GM18519 (cell line): Measurements from ENCODE around the gene CNPY1.

Source experiments
- ATAC-seq: cut with Tn5 transposase; IDR thresholded peaks from one replicate; pipeline ENCODE4 v1.9.1; 2021; ENCODE audit warnings: mild to moderate bottlenecking, moderate library complexity; ENCODE audit not compliant: unreplicated experiment, low FRiP score

CNPY1 gene

DNA sequence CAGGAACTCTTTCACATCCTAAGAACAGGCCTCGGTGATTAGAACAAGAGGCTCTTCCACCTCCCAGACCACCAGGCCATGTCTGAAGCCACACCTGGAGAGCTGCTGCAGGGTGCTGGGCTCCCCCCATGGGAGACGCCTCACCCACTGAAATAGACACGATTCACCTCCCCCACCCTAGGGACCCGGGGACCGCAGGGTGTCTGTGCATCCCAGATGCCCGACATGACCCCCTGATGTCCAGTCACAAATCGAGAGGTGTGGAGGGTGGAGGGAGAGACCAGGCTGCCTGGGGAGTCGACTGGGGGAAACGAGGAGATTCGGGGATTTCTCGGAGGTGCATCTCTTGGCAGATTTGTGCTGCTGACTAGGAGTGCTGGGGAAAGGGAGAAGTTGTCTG is 31.0 kb downstream of the CNPY1 start:
- ATAC-seq = no peak

DNA sequence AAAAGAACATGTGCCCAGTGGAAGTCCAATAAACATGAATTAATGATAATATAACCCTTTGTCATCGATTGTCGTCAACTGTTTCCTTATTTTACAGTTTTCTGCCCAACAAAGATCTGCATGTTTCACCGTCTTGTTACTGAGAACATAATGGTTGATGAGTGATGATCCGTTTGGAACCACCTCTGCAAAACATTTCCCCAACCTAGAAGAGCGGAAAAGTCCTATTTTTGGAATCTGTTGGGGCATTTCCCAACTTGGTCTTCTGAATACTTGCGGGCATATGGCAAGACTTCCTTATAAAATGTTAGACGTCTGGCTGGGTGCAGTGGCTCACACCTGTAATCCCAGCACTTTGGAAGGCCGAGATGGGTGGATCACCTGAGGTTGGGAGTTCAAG is 32.1 kb downstream of the CNPY1 start:
- no peak for ATAC-seq

DNA sequence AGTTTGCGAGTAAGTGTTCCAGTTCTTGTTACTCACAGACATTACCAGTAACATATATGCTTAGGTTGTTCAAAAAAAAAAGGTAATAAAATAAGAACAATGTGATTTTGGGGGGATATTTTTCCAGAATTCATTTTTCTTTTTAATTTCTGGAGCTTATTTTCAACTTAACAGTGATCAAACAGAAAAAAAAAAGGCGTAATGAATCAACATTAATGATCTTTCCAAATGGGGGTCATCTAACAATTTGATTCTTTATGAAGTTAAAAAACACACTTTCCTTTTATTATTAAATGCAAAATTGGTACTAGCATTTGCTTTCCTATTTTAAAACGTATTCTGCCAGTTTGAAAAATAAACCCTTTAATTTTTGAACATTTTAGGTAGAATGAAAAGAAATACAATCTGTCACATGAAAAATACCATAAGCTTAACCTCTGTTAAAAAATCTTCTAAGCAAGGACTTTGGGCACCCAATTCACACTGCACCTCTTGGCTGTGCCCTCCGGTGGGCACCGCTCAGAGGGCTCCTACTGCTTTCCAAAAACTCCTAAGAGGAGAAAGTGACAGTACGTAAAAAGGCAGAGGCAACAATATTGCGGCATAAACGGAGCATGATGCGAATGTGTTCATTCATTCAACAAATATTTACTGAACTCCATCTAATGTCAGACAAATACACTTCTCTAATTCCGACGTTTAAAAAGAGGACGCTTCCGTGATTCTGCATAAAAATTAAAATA is 32.6 kb downstream of the CNPY1 start:
- no peak for ATAC-seq

DNA sequence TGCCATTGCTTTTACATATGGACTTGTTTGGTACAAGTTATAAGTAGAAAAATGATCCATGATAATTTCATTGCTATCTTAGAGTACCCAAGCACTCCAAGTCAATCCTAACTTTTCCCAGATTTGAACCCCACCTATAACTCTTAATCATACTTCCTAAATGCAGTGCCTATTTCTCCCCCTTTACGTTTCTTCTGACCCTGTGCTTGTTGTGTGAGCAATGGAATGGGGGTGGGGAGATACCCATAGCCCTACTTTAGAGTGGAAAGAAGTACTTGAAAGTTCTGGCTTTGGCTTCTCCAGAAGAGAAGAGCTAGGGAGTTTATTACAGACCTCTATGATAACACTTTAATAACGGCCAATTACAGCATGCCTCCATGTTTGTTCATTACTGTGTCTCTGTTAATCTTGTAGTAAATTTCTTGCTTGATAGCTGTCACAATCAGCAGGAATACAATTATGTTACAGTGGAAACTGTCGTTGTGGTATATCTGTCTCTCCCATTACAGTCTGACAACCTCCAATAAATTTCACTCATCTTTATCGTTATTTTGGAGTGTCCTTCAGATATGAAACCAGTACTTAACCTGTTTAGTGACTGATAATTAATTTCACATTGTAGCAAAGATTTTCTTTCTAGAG is 34.0 kb downstream of the CNPY1 start:
- no peak for ATAC-seq

DNA sequence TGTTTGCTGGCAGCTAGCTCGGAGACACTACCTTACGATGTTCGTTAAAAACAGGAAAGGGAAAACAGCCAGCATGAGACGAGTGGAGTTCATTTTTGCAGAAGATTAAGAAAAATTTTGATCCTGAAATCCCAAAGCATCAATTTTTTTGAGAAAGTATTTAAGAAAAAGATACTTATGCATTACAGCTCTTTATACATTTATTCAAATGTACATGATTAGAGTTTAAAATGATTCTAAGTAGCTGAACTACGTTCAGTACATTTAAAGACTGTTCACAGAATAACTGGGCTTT is 34.7 kb downstream of the CNPY1 start:
- ATAC-seq = no peak

DNA sequence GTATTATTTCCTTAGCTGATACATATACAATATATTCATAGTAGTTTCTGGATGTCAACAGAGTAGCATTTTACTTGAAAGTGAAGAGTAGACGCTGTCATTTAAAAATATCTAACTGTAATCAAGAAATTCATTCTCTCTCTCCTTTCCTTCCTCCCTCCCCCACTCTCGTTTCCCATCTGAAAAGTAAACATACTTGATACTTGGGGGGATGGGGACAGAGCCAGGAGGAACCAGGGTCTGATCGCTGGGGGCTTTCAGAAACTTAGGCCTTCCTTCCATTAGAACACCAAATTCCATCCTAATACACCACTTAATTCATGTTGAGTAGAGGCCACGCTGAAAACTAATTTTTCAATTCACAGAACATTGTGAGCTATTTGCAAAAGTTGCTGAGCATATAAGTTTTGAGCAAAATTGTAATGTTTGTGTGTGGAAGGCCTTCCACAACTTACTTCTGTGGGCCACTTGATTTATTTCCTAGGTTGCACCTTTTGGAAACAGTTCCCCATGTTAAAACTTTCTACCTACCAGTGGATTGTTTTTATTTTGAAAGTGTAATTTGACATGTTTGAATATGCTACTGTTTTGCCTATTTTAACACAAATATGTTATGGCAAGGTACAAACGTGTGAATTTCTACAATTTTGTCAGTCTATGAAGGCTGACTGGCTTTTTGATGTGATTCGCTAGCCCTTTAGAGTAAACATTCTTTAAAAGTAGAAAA is 35.2 kb downstream of the CNPY1 start:
- ATAC-seq = no peak

DNA sequence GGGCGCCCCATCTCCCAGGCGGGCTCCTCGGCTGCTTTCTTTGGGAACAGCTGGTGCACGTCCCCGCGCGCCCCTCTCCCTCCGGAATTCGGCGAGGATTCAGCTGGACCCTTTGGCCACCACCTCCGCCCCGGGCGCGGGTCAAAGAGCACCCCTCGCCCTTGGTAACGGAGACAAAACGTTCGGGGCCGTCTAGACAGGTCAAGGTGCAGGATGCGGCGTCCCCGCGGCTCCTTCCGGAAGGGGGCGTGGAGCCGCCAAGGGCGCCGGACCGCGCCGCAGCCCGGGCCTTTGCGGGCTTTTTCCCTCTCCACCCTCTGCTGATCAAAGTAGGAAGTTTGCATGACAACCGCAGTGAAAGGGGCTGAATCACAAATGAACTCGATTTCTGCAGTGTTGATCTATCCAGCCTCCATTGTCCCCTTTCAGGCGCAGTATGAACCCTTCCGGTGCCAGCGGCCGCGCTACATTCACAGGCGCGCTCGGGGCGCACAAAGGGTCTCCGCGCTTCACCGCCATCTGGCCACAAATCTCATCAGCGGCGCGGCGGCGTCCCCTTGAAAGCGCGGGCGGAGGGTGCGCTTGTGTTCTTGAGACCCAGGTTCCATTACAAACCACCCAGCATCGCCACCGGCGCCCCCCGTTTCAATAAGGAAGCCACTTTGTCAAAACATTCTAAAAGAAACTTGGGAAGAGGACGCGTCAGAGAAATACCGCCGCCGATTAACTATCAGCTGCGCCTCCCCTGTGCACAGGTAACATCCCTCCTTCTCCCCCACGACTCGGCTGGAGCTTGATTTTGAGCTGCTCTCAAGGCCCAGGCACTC is 36.4 kb downstream of the CNPY1 start:
- ATAC-seq = no peak

DNA sequence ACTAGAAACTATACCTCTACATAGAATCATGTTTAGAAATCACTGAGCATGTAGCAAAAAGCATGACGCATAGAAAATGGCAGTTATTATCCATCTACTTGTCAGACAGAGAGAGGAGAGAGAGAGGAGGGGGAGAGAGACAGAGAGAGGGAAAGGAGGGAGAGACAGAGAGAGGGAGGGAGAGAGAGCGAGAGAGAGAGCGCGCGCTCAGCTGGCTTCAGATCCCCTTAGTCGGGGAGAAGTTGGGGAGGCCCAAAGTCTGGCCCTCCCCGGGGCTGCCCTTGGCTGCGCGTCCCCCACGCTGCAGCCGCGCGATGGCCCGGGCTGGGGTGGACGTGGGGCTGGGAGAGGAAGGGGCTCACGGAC is 37.0 kb downstream of the CNPY1 start:
- ATAC-seq = no peak

DNA sequence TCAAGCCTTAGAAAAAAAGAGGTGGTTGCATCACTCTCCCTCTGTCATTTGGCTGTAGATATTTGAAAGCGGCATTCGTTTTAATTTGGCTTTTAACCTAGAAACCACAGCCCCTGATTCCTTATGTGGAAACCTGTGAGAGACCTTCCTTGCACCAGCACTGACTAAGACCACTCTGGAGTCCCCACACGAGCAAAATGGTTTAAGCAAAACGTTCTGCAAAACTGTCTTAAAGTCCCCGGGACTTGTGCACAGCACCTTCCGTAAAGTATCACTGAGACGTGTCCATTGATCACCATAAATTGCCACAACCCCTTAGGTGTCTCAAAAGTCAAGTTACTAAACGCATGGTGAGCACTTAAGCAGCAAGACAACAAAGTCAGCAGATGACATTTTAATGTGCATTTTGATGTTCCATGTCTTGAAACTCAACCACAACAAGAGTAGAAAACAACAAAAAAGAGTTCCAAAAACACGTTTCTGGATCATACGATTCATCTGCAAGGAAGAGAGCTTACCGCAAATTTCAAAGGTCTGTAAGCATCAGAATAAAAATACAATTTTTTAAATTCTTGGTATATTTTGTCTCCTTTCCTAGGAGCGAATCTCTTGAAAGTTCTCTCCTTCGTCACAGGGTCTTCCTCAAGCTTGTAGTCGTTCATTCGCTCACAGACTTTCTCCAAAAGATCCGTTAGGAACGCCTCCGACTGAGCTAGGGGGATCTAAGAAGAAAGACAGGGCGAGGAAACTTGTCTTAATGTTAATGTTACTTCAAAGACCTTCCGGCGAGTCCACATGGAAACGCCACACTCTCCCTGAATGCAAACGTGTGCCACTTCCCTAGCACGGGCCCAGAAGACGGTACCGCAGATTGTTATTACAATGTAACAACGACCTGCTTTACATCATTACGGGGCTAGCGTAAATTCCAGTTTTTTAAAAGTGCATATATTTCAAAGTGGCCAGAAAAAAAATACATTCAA is 37.7 kb downstream of the CNPY1 start:
- ATAC-seq = no peak

DNA sequence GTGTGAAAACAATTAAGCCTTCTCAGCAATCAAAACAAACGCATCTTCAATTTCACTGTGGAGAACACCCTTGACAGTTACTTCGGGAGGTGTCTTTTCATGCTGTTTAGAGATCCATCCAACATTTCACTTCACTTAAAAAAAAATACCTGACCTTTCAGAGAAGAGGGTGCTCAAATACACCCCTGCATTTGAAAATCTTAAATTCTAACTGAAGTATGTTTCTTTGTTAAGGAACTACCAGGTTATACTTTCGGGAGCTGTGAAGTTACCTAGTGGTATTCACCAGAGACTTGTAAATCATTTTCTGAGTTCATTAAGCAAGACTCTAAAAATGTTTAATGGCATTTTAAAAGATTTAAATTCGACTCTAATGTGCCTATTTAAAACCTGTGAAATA is 38.8 kb downstream of the CNPY1 start:
- ATAC-seq = no peak

DNA sequence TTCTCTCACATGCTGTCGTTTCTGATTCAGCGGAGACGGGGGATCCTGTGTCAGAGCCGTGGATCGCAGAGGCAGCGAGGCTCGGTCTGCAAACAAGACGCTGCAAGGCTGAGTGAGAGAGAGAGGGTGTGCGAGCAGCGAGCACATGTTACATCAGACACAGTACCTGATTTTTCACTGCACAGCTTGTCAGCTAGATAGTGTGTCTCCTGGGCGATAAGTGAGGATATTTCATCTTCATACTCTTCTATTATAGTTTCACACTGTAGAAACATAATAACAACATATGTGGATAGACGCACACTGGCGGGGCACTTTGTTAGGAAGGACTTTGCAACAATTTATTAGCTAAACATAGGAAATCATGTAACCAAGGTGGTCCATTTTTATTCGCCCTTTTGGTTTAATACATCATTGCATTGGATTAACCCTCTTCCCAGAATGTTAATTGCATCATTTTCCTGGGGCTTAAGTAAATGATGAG is 39.5 kb downstream of the CNPY1 start:
- ATAC-seq = no peak

DNA sequence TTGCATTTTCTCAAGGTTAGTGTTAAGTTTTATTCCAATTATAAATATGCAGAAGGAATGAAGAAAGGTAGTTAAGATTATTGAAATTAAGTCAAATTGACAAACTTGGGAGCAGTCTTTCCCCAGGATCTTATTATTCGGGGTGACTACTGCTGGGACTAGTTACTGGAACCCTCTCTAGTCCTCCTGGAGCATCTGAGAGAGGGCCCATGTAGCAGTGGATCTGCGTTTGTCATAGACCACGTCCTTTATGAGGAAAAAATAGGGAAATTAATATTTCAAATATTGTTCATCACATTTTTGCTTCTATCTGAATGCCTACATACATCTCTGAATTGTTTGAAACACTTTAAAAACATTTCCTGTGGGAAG is 41.0 kb downstream of the CNPY1 start:
- no peak for ATAC-seq

DNA sequence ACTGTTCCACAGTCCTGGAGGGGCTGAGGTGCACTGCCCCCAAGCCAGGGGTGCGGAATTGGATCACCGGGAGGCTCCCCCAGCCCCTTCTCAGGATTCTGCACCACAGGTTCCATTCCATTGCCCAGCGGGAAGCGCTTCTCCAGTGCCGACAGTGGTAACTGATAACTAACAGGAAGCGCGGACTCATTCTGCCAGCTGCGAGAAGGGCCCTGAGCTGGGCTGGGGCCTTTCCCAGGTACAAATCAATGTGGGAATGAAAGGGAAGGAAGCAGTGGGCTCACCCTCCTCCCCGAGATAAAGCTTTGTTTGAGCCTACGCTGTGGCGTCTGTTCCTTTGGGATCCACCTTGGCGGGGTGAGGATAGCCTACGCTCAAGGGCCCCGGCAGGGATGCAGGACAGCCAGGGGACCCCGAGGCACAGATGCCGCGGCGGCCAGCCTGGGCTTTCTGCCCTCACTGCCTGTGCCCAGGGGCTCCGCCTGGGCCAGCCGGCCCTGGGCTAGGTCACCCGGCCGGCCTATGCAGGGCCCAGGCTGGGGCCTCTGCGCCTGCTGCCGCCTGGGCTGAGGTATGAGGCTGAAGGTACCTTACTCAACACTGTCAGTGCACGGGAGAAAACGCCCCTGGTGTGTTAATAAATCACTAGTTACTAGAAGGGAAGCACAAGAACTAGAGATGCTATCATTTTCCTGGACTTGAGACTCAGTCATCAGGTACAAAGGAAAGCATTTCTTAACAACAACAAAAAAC is 49.0 kb downstream of the CNPY1 start:
- no peak for ATAC-seq

DNA sequence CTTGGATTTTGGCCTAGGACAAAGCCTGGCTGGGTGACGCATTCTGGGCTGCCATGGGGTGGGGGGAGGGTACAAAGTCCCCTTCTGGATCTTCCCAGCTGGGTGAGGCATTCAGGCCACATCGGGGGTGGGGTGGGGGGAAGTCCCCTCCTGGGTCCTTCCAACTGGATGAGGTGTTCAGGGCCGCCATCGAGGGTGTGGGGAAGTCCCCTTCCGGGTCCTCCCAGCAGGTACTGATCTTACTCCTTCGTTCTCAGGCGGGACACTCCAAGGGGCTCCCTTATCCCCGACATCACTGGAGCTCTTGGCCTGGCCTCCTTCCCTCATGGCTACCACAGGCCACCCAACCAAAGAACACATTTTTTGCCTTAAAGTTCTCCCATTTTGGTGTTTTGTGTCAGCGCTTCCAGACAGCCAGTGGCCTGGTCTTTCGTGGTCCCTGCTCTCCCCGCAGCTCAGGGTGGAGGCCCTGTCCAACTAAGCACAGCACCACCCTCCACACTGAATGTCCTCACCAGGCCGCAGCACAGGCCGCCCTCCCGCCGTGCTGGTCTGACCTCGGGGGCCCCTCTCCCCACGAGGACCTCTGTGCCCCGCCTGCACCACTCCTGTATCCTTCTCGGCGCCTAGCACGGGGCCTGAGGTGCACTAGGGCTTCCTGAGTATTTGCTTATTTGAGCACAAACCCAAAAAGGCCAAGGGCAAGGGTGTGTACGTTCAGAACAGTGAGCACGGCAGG is 49.9 kb downstream of the CNPY1 start:
- no peak for ATAC-seq

DNA sequence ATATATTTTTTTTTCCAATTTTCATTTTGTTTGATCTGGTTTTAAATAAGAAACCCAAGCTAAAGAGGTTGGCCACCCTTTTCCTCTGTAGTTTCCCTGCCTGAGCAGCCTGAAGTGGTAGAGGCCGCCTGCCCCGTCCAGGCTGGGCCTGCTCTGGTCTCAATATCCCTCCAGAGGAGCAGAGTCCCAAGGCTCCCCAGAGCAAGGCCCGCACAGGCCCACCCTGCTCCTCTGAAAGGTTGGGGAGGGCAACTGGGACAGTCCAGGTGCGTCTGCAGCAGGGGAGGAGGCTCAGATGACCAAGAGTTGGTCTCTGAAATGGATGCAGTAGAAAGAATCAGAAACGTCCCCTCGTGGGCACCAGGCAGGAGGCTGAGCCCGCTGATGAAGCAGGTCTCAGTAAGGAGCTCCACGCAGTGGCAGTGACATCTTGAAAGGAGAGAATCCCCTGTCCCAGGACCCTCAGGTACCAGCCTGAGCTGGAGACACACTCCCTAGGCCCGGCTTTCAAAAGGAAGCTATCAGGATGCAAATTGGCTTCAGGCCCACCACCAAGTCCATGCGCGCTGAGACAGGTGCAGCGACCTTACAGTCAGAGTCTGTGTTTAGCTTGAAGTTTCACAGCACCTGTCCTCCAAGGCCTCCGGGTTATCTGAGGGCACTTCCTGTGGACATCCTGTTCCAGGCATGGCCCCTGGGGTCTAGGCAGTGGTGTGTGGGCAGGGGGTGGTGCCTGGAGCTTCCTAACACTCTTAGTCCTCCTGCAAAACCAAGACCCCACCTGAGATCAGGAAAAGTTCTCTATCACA is 50.7 kb downstream of the CNPY1 start:
- ATAC-seq = no peak

DNA sequence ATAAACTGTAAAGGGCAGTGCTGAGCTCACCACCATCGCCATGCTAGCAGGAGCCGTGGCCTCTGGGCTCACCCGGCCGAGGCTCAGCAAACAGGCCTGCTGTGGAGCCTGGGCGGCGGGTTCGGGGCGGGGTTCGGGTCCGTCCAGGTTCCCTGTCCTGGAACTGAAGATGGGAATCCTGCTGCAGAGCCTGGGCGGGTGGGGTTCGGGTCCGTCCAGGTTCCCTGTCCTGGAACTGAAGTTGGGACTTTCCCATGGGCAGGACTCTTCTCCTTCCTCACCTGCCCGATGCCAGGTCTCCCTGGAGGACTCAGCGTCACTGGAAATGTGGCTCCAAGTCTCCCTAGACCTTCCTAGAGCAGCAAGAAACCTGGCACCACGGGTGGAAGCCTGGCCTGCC is 51.8 kb downstream of the CNPY1 start:
- no peak for ATAC-seq

DNA sequence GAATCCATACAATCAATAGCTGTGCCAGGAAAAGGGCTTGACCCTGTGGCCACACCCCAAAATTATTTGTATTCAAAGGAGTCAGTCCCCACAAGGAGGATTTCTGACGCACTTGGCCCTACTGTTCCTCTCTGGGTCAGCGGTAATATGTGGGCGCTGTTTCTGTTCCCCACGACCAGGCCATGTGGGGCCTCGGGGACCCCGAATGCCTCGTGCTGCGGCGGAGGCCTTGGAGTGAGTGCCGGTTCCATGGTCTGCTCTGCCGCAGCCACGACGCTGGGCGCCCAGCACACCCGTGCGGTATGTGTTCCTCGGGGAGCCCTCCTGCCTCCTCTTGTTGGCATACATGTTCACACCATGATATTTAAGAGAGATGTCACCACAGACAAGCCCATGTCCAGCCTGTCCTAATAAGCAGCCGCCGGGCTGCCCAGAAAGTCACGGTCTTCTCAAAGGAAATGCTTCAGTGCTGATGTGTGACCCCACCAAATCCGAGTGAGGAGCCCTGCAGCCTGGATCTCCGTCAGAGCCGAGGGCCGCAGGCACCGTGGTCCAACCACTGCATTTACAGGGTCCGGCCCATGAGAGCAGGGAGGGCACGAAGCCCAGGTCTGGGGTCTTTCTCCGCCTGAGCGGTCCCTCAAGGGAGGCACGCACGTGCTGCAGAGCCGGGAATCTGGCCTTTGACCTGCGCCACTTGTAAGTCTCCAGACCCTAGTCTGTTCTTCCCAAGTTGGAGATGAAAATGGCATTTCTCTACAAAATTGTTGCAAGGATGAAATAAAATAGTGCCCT is 52.4 kb downstream of the CNPY1 start:
- no peak for ATAC-seq
